Aorta (tissue), 5 donors: ENCODE data around the gene ARHGAP25. TPM values are rescaled to one million over a fixed set of nuclear protein-coding genes. Genes with fewer than 3 reads are reported as not detected.
"Not testable (repeated sequence)": the region's sequence is repeated elsewhere in the genome, so short reads cannot be mapped to it uniquely, and the experiment has no call there.

ENCODE experiments used
- ATAC-seq: fragments of 200-7000 bp; cut with Tn5 transposase; one replicate; pipeline ENCODE4 v1.9.1; 2022; ENCODE audit warnings: moderate library complexity; ENCODE audit not compliant: low FRiP score
- DNase-seq, 2 donors: peaks; one replicate each; pipeline ENCODE4 v3.0.0-alpha.2; 2020
- H3K27ac ChIP-seq, 2 donors: one replicate each; pipeline ENCODE4 v1.5.1; 2013; ENCODE audit warnings: low read length in 2 of 2, mild to moderate bottlenecking in 2 of 2, moderate library complexity in 2 of 2, control low read depth in 1 of 2, inconsistent platforms in 1 of 2, low read depth in 1 of 2
- H3K27me3 ChIP-seq, 2 donors: one replicate each; pipeline ENCODE4 v1.6.1; 2013; ENCODE audit warnings: control low read depth in 1 of 2, low read length in 1 of 2, mild to moderate bottlenecking in 1 of 2, moderate library complexity in 1 of 2; ENCODE audit not compliant: insufficient read depth in 2 of 2, control insufficient read depth in 1 of 2
- H3K36me3 ChIP-seq, 2 donors: one replicate each; pipeline ENCODE4 v1.6.1; 2013; ENCODE audit warnings: control low read depth in 1 of 2, low read length in 1 of 2, mild to moderate bottlenecking in 1 of 2; ENCODE audit not compliant: insufficient read depth in 2 of 2, control insufficient read depth in 1 of 2
- H3K4me1 ChIP-seq, 2 donors: one replicate each; pipeline ENCODE4 v1.6.1; 2013; ENCODE audit warnings: low read length in 2 of 2, control low read depth in 1 of 2, mild to moderate bottlenecking in 1 of 2, moderate library complexity in 1 of 2; ENCODE audit not compliant: insufficient read depth in 2 of 2, control insufficient read depth in 1 of 2
- H3K4me3 ChIP-seq, 2 donors: one replicate each; pipeline ENCODE4 v1.5.1; 2013; ENCODE audit warnings: low read length in 2 of 2, control low read depth in 1 of 2, mild to moderate bottlenecking in 1 of 2
- H3K9me3 ChIP-seq: one replicate; pipeline ENCODE4 v1.6.1; 2013; ENCODE audit warnings: mild to moderate bottlenecking, low read length; ENCODE audit not compliant: control insufficient read depth
- WGBS, 2 donors: extraction: QIAGEN DNeasy Blood & Tissue Kit; methylation state at CpG; one replicate each; pipeline ENCODE4 v1.1.7; 2013; 5-methylcytosine and 5-hydroxymethylcytosine counted together
- intact Hi-C, 2 donors: fragments of 100-400 bp; cut with DNase I; formaldehyde crosslinking; loops; one replicate each; pipeline versions ENCODE4 v1.14.2 to v1.15.0; 2022
- polyA plus RNA-seq, 2 donors: library from polyadenylated mRNA; stranded (reverse); fragments of 200-250 nt; gene quantifications; one replicate each; pipeline ENCODE4 v1.2.3, GENCODE V29; 2013
- total RNA-seq, 2 donors: library from RNA; stranded (reverse); fragmentation: NEBNext Ultra II Directional; extraction: Animal tissue kit (Norgen Biotek cat#: 25700); gene quantifications; one replicate each; pipeline ENCODE4 v1.2.1, GENCODE V29; 2021
- donor health status: healthy with polysubstance abuse.
- donor health status: Bipolar disorder and iron deficiency.
- donor health status: DM: no; HTN: no; CAD: no.
- donor health status: DM: no; HTN: no; CAD: no.
- donor health status: DM: yes; HTN: yes; CAD: no.

ARHGAP25 gene
- total and polyA plus RNA-seq, 4 donors: 2.6 to 21.1 (median 6.4) TPM

DNA sequence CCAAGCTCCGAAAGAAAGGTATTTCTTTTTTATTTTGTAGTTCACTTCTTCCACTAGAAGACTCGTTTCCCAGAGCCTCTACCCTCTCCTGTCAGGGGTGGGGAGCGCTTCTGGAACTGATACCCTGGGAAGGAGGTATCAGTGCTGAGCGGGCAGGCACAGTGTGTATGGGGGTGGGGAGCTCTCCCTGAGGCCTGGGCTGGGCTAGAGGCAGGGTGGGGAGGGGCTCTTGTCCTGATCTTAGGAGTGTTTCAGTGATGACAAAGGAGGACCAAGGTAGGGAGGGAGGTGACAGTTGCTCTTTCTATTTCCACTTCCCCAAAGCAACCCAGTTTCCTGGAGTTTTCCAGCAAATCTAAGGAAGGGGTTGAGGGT is 65.4 kb downstream of the ARHGAP25 start:
- no peaks in the 10 kb centered on the region for H3K9me3 ChIP-seq

DNA sequence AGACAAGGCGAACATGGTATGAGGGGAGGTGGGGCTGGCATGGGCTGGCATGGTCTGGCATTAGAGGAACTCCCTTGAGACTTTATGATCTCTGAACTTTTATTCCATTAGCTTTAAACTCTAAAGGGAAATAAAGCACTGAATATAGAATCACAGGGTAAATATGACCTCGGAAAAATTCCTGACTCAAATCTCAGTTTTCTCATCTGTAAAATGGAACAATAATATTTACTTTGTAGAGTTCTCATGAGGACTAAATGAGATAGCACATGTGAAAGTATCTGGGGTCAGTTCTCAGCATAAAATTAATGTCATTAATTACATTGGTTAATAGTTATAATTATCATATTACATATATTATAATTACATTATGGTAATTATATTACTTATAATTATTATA is 65.9 kb downstream of the ARHGAP25 start:
- no peak overlapping the region for H3K4me3 ChIP-seq
- no peaks in the 10 kb centered on the region for H3K27me3 ChIP-seq
- H3K4me1 ChIP-seq: no peaks in the 10 kb centered on the region
- no peak for DNase-seq
- intact Hi-C loops: no loop called here
- H3K9me3 ChIP-seq: no peaks in the 10 kb centered on the region
- no peak for ATAC-seq
- H3K27ac ChIP-seq: no peak overlapping the region
- no peaks in the 10 kb centered on the region for H3K36me3 ChIP-seq
- 81 to 83% methylated on average over 2 of the region's 2 CpGs for WGBS, 2 donors

More for the DNA sequence above, 65.4 kb downstream of the ARHGAP25 start:
- ATAC-seq (no peak), DNase-seq (no peak)
- Histone ChIP-seq H3K27me3 (no peaks in the 10 kb centered on the region), H3K4me3 (no peak overlapping the region), H3K27ac (no peak overlapping the region), H3K36me3 (no peaks in the 10 kb centered on the region), H3K4me1 (no peaks in the 10 kb centered on the region)
- WGBS, 2 donors: 75 to 89% methylated on average over 4 of the region's 4 CpGs
- intact Hi-C loops: no loop called here

DNA sequence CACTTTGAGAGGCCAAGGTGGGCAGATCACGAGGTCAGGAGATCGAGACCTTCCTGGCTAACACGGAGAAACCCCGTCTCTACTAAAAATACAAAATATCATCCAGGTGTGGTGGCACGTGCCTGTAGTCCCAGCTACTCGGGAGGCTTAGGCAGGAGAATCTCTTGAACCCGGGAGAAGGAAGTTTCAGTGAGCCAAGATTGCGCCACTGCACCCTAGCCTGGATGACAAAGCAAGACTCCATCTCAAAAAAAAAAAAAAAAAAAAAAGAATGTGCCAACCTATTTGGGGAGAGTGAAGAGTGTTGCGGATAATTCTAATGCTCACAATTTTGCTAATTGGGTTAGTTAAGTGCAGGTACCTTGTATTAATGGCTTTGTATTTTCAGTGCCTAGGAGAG is 67.5 kb downstream of the ARHGAP25 start:
- H3K9me3 ChIP-seq, H3K4me1 ChIP-seq, H3K27me3 ChIP-seq, DNase-seq, H3K4me3 ChIP-seq, intact Hi-C loops, H3K36me3 ChIP-seq, H3K27ac ChIP-seq, ATAC-seq: not testable (repeated sequence)
- 94 to 96% methylated on average over 9 of the region's 9 CpGs for WGBS, 2 donors

DNA sequence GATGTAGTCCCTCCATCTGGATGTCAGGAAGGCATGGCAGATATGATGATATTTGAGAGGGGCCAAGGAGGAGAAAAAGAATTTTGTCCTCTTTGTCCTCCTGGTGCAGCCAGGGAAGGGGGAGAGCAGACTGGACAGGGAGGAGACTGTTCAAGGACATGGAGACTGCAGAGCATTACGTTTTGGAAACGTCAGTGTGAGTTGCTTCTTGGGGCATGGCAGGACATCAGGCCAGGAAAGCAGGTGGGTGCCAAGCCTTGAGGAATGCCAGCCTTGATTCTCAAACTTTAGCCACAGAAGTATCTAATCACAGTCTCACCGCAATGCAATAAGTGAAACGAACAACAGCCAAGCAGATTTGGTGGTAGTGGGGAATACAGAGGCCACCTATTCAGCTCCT is 70.4 kb downstream of the ARHGAP25 start:
- no peaks in the 10 kb centered on the region for H3K27me3 ChIP-seq
- H3K4me1 ChIP-seq: no peaks in the 10 kb centered on the region
- DNase-seq (no peak), ATAC-seq (no peak)
- intact Hi-C loops: no loop called here
- no peak overlapping the region for H3K4me3 ChIP-seq
- no peaks in the 10 kb centered on the region for H3K36me3 ChIP-seq
- 89 to 94% methylated on average over 4 of the region's 4 CpGs for WGBS, 2 donors
- no peak overlapping the region for H3K27ac ChIP-seq
- no peaks in the 10 kb centered on the region for H3K9me3 ChIP-seq

DNA sequence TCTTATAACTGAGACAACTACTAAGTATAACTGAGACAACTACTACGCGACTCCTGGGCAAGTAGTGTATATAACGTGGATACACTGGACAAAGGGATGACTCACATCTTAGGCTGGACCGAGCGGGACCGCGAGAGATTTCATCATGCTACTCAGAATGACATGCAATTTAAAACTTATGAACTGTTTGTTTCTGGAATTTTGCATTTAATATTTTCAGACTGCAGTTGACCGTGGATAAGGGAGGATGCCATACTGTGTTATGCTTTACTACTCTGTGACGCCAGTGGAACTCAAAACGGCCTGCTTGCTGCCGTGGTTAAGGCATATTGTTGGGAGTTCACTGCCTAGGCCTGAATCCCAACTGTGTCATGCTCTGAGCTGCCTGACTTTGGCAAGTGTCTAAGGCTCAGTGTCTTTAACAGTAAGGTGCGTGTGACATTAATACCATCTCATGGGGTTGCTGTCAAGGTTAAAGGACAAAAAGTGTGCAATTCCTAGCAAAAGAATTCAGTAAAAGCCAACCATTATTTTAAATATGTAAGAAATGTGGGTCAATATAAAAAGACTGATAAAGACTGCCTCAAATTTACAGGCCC is 72.0 kb downstream of the ARHGAP25 start:
- no peaks in the 10 kb centered on the region for H3K27me3 ChIP-seq
- no peak overlapping the region for H3K27ac ChIP-seq
- WGBS, 2 donors: 87 to 88% methylated on average over 12 of the region's 12 CpGs
- no peak overlapping the region for H3K4me3 ChIP-seq
- H3K36me3 ChIP-seq: no peaks in the 10 kb centered on the region
- no peak for ATAC-seq
- H3K4me1 ChIP-seq: no peaks in the 10 kb centered on the region
- intact Hi-C loops: no loop called here
- H3K9me3 ChIP-seq: no peaks in the 10 kb centered on the region
- no peak for DNase-seq

DNA sequence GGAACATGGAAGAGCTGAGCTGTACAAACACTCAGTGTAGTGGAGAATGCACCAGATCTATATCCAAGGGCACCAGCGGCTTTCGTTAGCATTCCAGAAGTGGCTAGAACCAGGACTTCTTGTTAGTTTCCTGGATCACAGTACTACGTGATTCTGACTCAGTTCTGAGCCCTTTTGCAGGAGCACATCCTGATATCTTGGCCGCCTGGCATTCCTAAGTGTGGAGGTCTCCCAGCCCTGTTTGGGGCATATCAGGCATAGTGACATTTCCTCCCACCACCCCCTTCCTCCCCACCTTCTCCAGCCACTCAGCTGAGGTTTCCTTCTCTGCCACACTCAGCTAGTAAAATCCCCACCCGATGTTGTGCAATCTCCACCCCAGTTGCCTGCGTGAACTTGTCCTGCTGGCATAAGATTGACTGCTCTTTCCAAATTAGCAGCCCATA is 73.2 kb downstream of the ARHGAP25 start:
- 83 to 86% methylated on average over 6 of the region's 6 CpGs for WGBS, 2 donors
- intact Hi-C loops: no loop called here
- Histone ChIP-seq H3K9me3 (no peaks in the 10 kb centered on the region), H3K4me1 (no peaks in the 10 kb centered on the region), H3K27me3 (no peaks in the 10 kb centered on the region), H3K36me3 (no peaks in the 10 kb centered on the region), H3K27ac (no peak overlapping the region), H3K4me3 (no peak overlapping the region)
- ATAC-seq (peak; percentile 47), DNase-seq (peak in 1 of 2 donors; percentile 67)

DNA sequence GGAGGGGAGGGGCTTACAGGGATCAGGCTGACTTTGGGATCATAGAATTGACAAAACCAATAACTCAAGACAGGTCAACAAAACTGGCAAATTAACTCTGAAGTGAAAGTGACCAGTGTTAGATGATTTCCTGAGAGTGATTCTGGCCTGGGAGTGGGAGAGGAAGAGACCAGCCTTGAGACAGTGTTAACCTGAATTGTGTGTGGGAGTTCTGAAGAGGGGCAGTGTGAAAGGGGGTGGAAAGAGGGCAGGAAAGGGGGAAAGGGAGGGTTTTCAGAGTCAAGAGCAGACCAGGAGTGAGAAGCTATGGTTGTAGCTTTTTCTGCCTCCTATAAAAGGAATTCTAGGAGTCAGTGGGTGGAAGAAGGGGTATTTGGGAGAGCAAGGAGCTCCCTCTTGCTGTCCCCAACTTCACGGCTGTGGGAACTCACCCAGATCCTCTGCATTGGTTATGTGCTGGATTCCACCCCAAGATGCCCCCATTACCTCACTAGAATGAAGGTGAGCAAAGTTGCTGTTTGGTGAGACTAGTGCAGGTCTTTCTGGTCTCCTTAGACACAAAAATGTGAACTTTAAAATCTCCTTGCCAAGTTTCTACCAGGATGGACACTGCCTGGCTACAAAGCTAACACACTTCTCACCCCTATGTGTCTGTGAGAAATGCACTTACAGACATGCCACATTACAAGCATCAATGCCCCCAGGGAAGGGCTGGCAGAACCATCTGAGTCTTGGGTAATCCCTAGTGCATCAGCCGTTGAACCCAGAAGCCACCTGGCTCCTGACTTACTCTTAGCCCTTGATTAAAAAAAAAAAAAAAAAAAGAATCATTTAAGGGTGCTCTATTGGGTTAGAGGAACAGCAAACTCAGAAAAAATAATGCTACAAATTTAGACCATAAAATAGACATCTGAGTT is 75.0 kb downstream of the ARHGAP25 start:
- no peaks in the 10 kb centered on the region for H3K4me1 ChIP-seq
- DNase-seq (no peak), ATAC-seq (no peak)
- no peaks in the 10 kb centered on the region for H3K9me3 ChIP-seq
- no peak overlapping the region for H3K27ac ChIP-seq
- 86 to 95% methylated on average over 2 of the region's 2 CpGs for WGBS, 2 donors
- no peaks in the 10 kb centered on the region for H3K27me3 ChIP-seq
- no peak overlapping the region for H3K4me3 ChIP-seq
- H3K36me3 ChIP-seq: no peaks in the 10 kb centered on the region
- intact Hi-C loops: no loop called here

DNA sequence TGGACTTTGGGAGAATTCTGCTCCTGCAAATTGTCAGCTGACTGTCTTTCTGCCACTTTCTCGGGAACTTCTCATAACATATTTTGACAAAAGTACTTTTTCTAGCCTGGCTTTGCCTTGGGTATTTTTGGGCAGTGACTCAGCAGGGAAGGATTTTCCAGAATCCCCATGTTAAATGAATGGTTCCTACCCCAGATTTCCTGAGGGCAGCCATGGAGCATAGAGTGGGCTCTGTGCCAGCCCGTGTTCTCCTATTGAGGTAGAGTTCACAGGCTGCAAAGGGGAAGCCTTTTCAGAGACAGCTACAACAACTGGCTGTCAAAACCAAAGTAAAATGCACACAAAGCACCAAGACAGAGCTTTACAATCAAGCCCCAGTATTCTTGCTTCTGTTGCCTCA is 76.8 kb downstream of the ARHGAP25 start:
- WGBS, 2 donors: 5 to 8% methylated on average over 2 of the region's 2 CpGs
- no peaks in the 10 kb centered on the region for H3K27me3 ChIP-seq
- intact Hi-C loops: no loop called here
- no peak overlapping the region for H3K4me3 ChIP-seq
- DNase-seq (peak; percentile 82 to 91), ATAC-seq (peak; percentile 48)
- no peaks in the 10 kb centered on the region for H3K4me1 ChIP-seq
- no peaks in the 10 kb centered on the region for H3K36me3 ChIP-seq
- peak overlapping the region in 1 of 2 donors; percentile 3 for H3K27ac ChIP-seq
- H3K9me3 ChIP-seq: no peaks in the 10 kb centered on the region

DNA sequence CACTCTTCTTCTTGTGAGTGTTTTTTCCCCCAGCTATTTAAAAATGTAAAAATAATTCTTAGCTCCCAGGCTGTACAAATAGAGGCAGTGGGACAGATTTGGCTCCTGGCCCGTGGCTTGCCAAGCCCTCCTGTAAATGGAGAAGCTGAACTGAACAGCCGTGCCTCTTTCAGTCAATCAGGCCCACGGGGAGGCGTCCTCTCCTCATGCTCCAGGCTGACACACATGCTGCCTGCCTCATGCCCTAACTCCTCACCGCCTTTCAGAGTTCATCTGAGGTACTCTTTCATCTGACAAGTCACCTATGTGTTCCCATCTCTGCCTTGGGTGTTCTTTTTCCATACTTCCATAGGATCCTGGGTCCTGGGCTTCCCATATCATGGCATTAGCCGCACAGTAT is 77.6 kb downstream of the ARHGAP25 start:
- H3K9me3 ChIP-seq: no peaks in the 10 kb centered on the region
- H3K27me3 ChIP-seq: no peaks in the 10 kb centered on the region
- no peak for ATAC-seq
- H3K4me1 ChIP-seq: no peaks in the 10 kb centered on the region
- peak in 1 of 2 donors; percentile 58 for DNase-seq
- H3K4me3 ChIP-seq: no peak overlapping the region
- no peaks in the 10 kb centered on the region for H3K36me3 ChIP-seq
- H3K27ac ChIP-seq: no peak overlapping the region
- WGBS, 2 donors: 68 to 75% methylated on average over 6 of the region's 6 CpGs
- intact Hi-C loops: no loop called here
